ENCODE data around the gene MYO1D. TPM values are rescaled to one million over a fixed set of nuclear protein-coding genes. Genes with fewer than 3 reads are reported as not detected.

MYO1D gene
- total and polyA plus RNA-seq, 7 donors = 6.2 to 184 (median 21.6) TPM

GRCh38 chr17:32692179-32692578, 184.7 kb downstream of the MYO1D start:
- Histone ChIP-seq H3K27me3 (no peaks in the 10 kb centered on the region), H3K36me3 (no peaks in the 10 kb centered on the region), H3K27ac (no peak overlapping the region), H3K4me3 (no peak overlapping the region), H3K4me1 (no peaks in the 10 kb centered on the region), H3K9me3 (no peaks in the 10 kb centered on the region)
- no peak for DNase-seq
- TF ChIP-seq EP300 (IDR thresholded peaks at IDR 0.05) = no peak
- no peak for TF ChIP-seq POLR2A (IDR thresholded peaks at IDR 0.05)
- TF ChIP-seq POLR2AphosphoS5 (IDR thresholded peaks at IDR 0.05) = no peak
- TF ChIP-seq, protein P1, sequence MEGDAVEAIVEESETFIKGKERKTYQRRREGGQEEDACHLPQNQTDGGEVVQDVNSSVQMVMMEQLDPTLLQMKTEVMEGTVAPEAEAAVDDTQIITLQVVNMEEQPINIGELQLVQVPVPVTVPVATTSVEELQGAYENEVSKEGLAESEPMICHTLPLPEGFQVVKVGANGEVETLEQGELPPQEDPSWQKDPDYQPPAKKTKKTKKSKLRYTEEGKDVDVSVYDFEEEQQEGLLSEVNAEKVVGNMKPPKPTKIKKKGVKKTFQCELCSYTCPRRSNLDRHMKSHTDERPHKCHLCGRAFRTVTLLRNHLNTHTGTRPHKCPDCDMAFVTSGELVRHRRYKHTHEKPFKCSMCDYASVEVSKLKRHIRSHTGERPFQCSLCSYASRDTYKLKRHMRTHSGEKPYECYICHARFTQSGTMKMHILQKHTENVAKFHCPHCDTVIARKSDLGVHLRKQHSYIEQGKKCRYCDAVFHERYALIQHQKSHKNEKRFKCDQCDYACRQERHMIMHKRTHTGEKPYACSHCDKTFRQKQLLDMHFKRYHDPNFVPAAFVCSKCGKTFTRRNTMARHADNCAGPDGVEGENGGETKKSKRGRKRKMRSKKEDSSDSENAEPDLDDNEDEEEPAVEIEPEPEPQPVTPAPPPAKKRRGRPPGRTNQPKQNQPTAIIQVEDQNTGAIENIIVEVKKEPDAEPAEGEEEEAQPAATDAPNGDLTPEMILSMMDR (IDR thresholded peaks at IDR 0.05) = no peak
- intact Hi-C loops (cut with DNase I) = no loop called here
- 74 to 90% methylated on average over 2 of the region's 2 CpGs for WGBS, 2 donors

- Histone ChIP-seq H3K9me3 (no peaks in the 10 kb centered on the region), H3K4me1 (no peaks in the 10 kb centered on the region), H3K27me3 (no peaks in the 10 kb centered on the region), H3K27ac (no peak overlapping the region), H3K4me3 (no peak overlapping the region), H3K36me3 (no peaks in the 10 kb centered on the region)
- TF ChIP-seq POLR2AphosphoS5 (IDR thresholded peaks at IDR 0.05) (no peak), POLR2A (IDR thresholded peaks at IDR 0.05) (no peak), EP300 (IDR thresholded peaks at IDR 0.05) (no peak)
- TF ChIP-seq, protein P1 (IDR thresholded peaks at IDR 0.05) = no peak
- WGBS, 2 donors = 89 to 91% methylated on average over 7 of the region's 7 CpGs
- intact Hi-C loops (cut with DNase I) = no loop called here
- DNase-seq = no peak
These were observed 187.6 kb downstream of the MYO1D start for GRCh38 chr17:32689348-32689747.

DNA sequence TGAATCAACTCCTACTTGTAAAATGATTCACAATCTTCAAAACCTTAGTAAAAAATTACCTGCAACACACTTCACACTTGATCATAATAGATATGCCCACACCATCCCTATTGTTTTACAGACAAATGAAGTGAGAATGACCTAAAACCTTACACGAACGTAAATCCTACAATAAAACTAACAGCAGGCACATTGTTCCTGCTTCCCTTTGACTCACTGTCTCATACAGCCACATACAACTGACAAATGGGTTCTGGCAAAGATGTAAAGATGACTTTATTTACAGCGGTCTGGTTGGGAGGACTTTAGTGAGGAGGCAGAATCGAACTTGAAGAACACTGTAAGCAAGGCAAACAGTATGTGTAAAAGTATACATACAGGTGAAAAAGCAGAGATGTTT, 188.7 kb downstream of the MYO1D start:
- no peaks in the 10 kb centered on the region for H3K9me3 ChIP-seq
- H3K36me3 ChIP-seq = no peaks in the 10 kb centered on the region
- no peak overlapping the region for H3K27ac ChIP-seq
- intact Hi-C loops (cut with DNase I) = no loop called here
- H3K4me3 ChIP-seq = no peak overlapping the region
- DNase-seq = no peak
- WGBS, 2 donors = 40 to 56% methylated on average over 4 of the region's 4 CpGs
- no peaks in the 10 kb centered on the region for H3K4me1 ChIP-seq
- TF ChIP-seq, protein P1 (IDR thresholded peaks at IDR 0.05) = no peak
- no peak for TF ChIP-seq POLR2AphosphoS5 (IDR thresholded peaks at IDR 0.05)
- TF ChIP-seq EP300 (IDR thresholded peaks at IDR 0.05) = no peak
- no peak for TF ChIP-seq POLR2A (IDR thresholded peaks at IDR 0.05)
- H3K27me3 ChIP-seq = no peaks in the 10 kb centered on the region

- H3K36me3 ChIP-seq = no peaks in the 10 kb centered on the region
- no peaks in the 10 kb centered on the region for H3K27me3 ChIP-seq
- H3K9me3 ChIP-seq = no peaks in the 10 kb centered on the region
- TF ChIP-seq, protein P1 (IDR thresholded peaks at IDR 0.05) = no peak
- no peak for TF ChIP-seq POLR2A (IDR thresholded peaks at IDR 0.05)
- TF ChIP-seq POLR2AphosphoS5 (IDR thresholded peaks at IDR 0.05) = no peak
- no peak for TF ChIP-seq EP300 (IDR thresholded peaks at IDR 0.05)
- intact Hi-C loops (cut with DNase I) = no loop called here
- no peak overlapping the region for H3K27ac ChIP-seq
- WGBS, 2 donors = 61 to 73% methylated on average over 10 of the region's 16 CpGs
- no peaks in the 10 kb centered on the region for H3K4me1 ChIP-seq
- no peak for DNase-seq
- H3K4me3 ChIP-seq = no peak overlapping the region
These were observed 192.6 kb downstream of the MYO1D start for GRCh38 chr17:32684087-32684958.
